Measurements from ENCODE around the gene PCCA. TPM values are rescaled to one million over a fixed set of nuclear protein-coding genes. Genes with fewer than 3 reads are reported as not detected.

Gene PCCA
- total and polyA plus RNA-seq, 2 experiments from 2014 or later = 41.9 to 46.6 TPM

GRCh38 chr13:100179276-100179675 is 90.4 kb downstream of the PCCA start:
- Histone ChIP-seq H3K36me3 (ENCODE audit: insufficient read depth) (no peaks in the 10 kb centered on the region), H3F3A (replicated peaks; ENCODE audit: low read depth) (0 out of 2 replicates have a peak, but pooled peaks cover 4% of the 10 kb centered on the region), H3K9me2 (ENCODE audit: insufficient read depth) (no peaks in the 10 kb centered on the region), H3K4me2 (no peak overlapping the region), H2AFZ (no peak overlapping the region), H3K27ac (ENCODE audit: low read depth) (no peak overlapping the region), H3K27me3 (ENCODE audit: insufficient read depth) (no peaks in the 10 kb centered on the region), H3K4me1 (ENCODE audit: insufficient read depth) (peaks cover 41% of the 10 kb centered on the region), H3K79me2 (replicated peaks; ENCODE audit: insufficient read depth) (peaks cover 49% of the 10 kb centered on the region), H3K4me3 (no peak overlapping the region), H4K20me1 (replicated peaks; ENCODE audit: insufficient read depth) (no peaks in the 10 kb centered on the region)
- H3K27me3 Mint-ChIP-seq (ENCODE audit: insufficient read depth, low read depth, poor library complexity) = peaks cover 6% of the 10 kb centered on the region
- ATAC-seq (no peak), DNase-seq (ENCODE audit: low spot score) (no peak)
- H3K4me3 Mint-ChIP-seq = no peak overlapping the region
- H3K36me3 Mint-ChIP-seq (ENCODE audit: low read depth) = no peaks in the 10 kb centered on the region
- peaks cover 56% of the 10 kb centered on the region for H3K4me1 Mint-ChIP-seq
- H3K27ac Mint-ChIP-seq = no peak overlapping the region
- H3K9me3 Mint-ChIP-seq = no peaks in the 10 kb centered on the region
- TF ChIP-seq ZNF331 (CRISPR knock-in tag; IDR thresholded peaks at IDR 0.05; ENCODE audit: low read depth) (no peak), ZNF462 (CRISPR knock-in tag; IDR thresholded peaks at IDR 0.05) (no peak), POLR2AphosphoS5 (IDR thresholded peaks at IDR 0.05; ENCODE audit: low read depth) (no peak), ETS1 (IDR thresholded peaks at IDR 0.05) (no peak), EZH2 (IDR thresholded peaks at IDR 0.05; ENCODE audit: low read depth, unreplicated experiment) (no peak), JUNB (IDR thresholded peaks at IDR 0.05; ENCODE audit: unreplicated experiment) (no peak), EZH2phosphoT487 (IDR thresholded peaks at IDR 0.05; ENCODE audit: unreplicated experiment) (no peak), REST (IDR thresholded peaks at IDR 0.05; ENCODE audit: unreplicated experiment) (no peak), NANOG (IDR thresholded peaks at IDR 0.05; ENCODE audit: borderline replicate concordance) (no peak), CREB1 (CRISPR knock-in tag; IDR thresholded peaks at IDR 0.05; ENCODE audit: low read depth) (no peak), ZNF114 (CRISPR knock-in tag; IDR thresholded peaks at IDR 0.05) (no peak), STAT1 (IDR thresholded peaks at IDR 0.05; ENCODE audit: unreplicated experiment) (no peak), CTCF (conservative IDR thresholded peaks at IDR 0.05; ENCODE audit: low read depth in 2 of 2) (no peak)

Data from GM23338 (cell line).